ENCODE results near the gene FAT4.

The FAT4 gene

GRCh38 chr4:125268068-125268755 is 46.5 kb upstream of the FAT4 start (continued):
- TF ChIP-seq, protein P1, sequence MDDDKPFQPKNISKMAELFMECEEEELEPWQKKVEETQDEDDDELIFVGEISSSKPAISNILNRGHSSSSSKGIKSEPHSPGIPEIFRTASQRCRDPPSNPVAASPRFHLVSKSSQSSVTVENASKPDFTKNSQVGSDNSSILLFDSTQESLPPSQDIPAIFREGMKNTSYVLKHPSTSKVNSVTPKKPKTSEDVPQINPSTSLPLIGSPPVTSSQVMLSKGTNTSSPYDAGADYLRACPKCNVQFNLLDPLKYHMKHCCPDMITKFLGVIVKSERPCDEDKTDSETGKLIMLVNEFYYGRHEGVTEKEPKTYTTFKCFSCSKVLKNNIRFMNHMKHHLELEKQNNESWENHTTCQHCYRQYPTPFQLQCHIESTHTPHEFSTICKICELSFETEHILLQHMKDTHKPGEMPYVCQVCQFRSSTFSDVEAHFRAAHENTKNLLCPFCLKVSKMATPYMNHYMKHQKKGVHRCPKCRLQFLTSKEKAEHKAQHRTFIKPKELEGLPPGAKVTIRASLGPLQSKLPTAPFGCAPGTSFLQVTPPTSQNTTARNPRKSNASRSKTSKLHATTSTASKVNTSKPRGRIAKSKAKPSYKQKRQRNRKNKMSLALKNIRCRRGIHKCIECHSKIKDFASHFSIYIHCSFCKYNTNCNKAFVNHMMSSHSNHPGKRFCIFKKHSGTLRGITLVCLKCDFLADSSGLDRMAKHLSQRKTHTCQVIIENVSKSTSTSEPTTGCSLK (tag by site-specific recombination; IDR thresholded peaks at IDR 0.05) = no peak
- TF ChIP-seq ZNF626 (tag by site-specific recombination; IDR thresholded peaks at IDR 0.05) = no peak
- no peak for TF ChIP-seq BCL11B (tag by site-specific recombination; IDR thresholded peaks at IDR 0.05; ENCODE audit: low read depth)
- no peak for TF ChIP-seq ZNF544 (tag by site-specific recombination; IDR thresholded peaks at IDR 0.05)
- TF ChIP-seq ZNF114 (tag by site-specific recombination; IDR thresholded peaks at IDR 0.05) = no peak
- no peak for TF ChIP-seq ZNF10 (tag by site-specific recombination; IDR thresholded peaks at IDR 0.05)

- H3K36me3 ChIP-seq (ENCODE audit: control insufficient read depth in 2 of 2, insufficient read depth in 1 of 2, low read length in 2 of 2) = no peaks in the 10 kb centered on the region
- POLR2A ChIA-PET = no interaction called here
- no peak overlapping the region for H3K27ac ChIP-seq (ENCODE audit: extremely low read depth, low read depth, low read length)
- no peaks in the 10 kb centered on the region for H3K4me1 ChIP-seq (ENCODE audit: control insufficient read depth, insufficient read depth, low read length)
- H3K4me3 ChIP-seq (ENCODE audit: low read depth, low read length) = no peak overlapping the region
- H3K9me3 ChIP-seq (ENCODE audit: control insufficient read depth, insufficient read depth, low read depth, low read length) = no peaks in the 10 kb centered on the region
- TF ChIP-seq, protein P2, sequence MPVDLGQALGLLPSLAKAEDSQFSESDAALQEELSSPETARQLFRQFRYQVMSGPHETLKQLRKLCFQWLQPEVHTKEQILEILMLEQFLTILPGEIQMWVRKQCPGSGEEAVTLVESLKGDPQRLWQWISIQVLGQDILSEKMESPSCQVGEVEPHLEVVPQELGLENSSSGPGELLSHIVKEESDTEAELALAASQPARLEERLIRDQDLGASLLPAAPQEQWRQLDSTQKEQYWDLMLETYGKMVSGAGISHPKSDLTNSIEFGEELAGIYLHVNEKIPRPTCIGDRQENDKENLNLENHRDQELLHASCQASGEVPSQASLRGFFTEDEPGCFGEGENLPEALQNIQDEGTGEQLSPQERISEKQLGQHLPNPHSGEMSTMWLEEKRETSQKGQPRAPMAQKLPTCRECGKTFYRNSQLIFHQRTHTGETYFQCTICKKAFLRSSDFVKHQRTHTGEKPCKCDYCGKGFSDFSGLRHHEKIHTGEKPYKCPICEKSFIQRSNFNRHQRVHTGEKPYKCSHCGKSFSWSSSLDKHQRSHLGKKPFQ (tag by site-specific recombination; IDR thresholded peaks at IDR 0.05) = no peak
- TF ChIP-seq GLIS1 (tag by site-specific recombination; IDR thresholded peaks at IDR 0.05) = no peak
- no peak for TF ChIP-seq IKZF3 (tag by site-specific recombination; IDR thresholded peaks at IDR 0.05)
- TF ChIP-seq TCF7L2 (IDR thresholded peaks at IDR 0.05; ENCODE audit: borderline replicate concordance, low read depth, low read length) = no peak
- no peak for TF ChIP-seq ZNF645 (tag by site-specific recombination; IDR thresholded peaks at IDR 0.05)
- no peak for TF ChIP-seq ZNF24 (tag by site-specific recombination; IDR thresholded peaks at IDR 0.05)
- TF ChIP-seq ZNF747 (tag by site-specific recombination; IDR thresholded peaks at IDR 0.05) = no peak
- no peak for TF ChIP-seq PRDM1 (tag by site-specific recombination; IDR thresholded peaks at IDR 0.05)
- CTCF ChIA-PET = no interaction called here
These were observed 37.9 kb upstream of the FAT4 start for GRCh38 chr4:125276811-125277210.

DNA sequence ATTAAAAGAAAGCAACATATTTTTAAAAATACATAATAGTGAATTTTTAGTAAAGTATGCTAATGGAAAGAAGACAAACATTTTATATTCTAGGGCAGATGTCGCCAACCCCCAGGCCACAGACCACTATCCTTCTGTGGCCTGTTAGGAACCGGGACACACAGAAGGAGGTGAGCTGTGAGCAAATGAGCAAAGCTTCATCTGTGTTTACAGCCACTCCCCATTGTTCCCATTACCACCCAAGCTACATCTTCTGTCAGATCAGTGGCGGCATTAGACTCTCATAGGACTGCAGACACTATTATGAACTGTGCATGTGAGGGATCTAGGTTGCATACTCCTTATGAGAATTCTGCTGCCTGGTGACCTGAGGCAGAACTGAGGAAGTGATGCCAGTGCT is 37.0 kb upstream of the FAT4 start:
- CTCF ChIA-PET = no interaction called here
- H3K27ac ChIP-seq (ENCODE audit: extremely low read depth, low read depth, low read length) = no peak overlapping the region
- POLR2A ChIA-PET = no interaction called here
- no peaks in the 10 kb centered on the region for H3K36me3 ChIP-seq (ENCODE audit: control insufficient read depth in 2 of 2, insufficient read depth in 1 of 2, low read length in 2 of 2)
- H3K9me3 ChIP-seq (ENCODE audit: control insufficient read depth, insufficient read depth, low read depth, low read length) = no peaks in the 10 kb centered on the region
- no peaks in the 10 kb centered on the region for H3K4me1 ChIP-seq (ENCODE audit: control insufficient read depth, insufficient read depth, low read length)
- no peak overlapping the region for H3K4me3 ChIP-seq (ENCODE audit: low read depth, low read length)
- TF ChIP-seq ZNF76 (tag by site-specific recombination; IDR thresholded peaks at IDR 0.05; ENCODE audit: borderline replicate concordance, low read depth) (no peak), ZNF610 (tag by site-specific recombination; IDR thresholded peaks at IDR 0.05; ENCODE audit: borderline replicate concordance) (peak; percentile 98), ZNF2 (tag by site-specific recombination; IDR thresholded peaks at IDR 0.05) (no peak), ZNF416 (tag by site-specific recombination; IDR thresholded peaks at IDR 0.05) (no peak), ZEB2 (tag by site-specific recombination; IDR thresholded peaks at IDR 0.05) (no peak)

Data from HEK293 (cell line).